ENCODE measurements around the gene LIFR. TPM values are rescaled to one million over a fixed set of nuclear protein-coding genes. Genes with fewer than 3 reads are reported as not detected.
"Not testable (repeated sequence)": the region's sequence is repeated elsewhere in the genome, so short reads cannot be mapped to it uniquely, and the experiment has no call there.

The LIFR gene
- polyA plus RNA-seq (2013, experiment 1 of 2): 9.0 TPM
- 13.9 TPM for polyA plus RNA-seq (2013, experiment 2 of 2)

- H3K27ac ChIP-seq (ENCODE audit: low read depth, low read length): peak within 1 kb of the TSS; percentile 75
- peaks cover 12% of the 10 kb centered on the region; the same call in 1 of the 2 replicates for H3K4me1 ChIP-seq (ENCODE audit: insufficient read depth, low read length)
- H3K9ac ChIP-seq (ENCODE audit: low read depth, low read length): peak within 1 kb of the TSS; percentile 85
- H3K36me3 ChIP-seq (ENCODE audit: insufficient read depth, low read length): no peaks in the 10 kb centered on the region
- peaks cover 22% of the 10 kb centered on the region; the same call in 1 of the 2 replicates for H3K27me3 ChIP-seq (ENCODE audit: insufficient read depth, low read length)
- H3K4me3 ChIP-seq (ENCODE audit: low read length): peak within 1 kb of the TSS; percentile 87
- WGBS: under 1% methylated on average over 85 of the region's 88 CpGs
- H3K9me3 ChIP-seq (ENCODE audit: insufficient read depth, low read depth, low read length): no peaks in the 10 kb centered on the region
These were observed at the start of gene LIFR for GRCh38 chr5:38556599-38557307. TSS of gene LIFR (minus strand) at chr5:38556646. CDS start at chr5:38530647, 25,999 bp downstream.

GRCh38 chr5:38605610-38606009 lies 49.2 kb upstream of the LIFR start:
- H3K4me3 ChIP-seq (ENCODE audit: low read length): no peak overlapping the region
- H3K36me3 ChIP-seq (ENCODE audit: insufficient read depth, low read length): no peaks in the 10 kb centered on the region
- no peaks in the 10 kb centered on the region for H3K9me3 ChIP-seq (ENCODE audit: insufficient read depth, low read depth, low read length)
- H3K4me1 ChIP-seq (ENCODE audit: insufficient read depth, low read length): no peaks in the 10 kb centered on the region
- WGBS: 89% methylated on average over 7 of the region's 7 CpGs
- no peaks in the 10 kb centered on the region for H3K27me3 ChIP-seq (ENCODE audit: insufficient read depth, low read length)
- H3K9ac ChIP-seq (ENCODE audit: low read depth, low read length): no peak overlapping the region
- no peak overlapping the region for H3K27ac ChIP-seq (ENCODE audit: low read depth, low read length)

- Histone ChIP-seq H3K27ac (ENCODE audit: low read depth, low read length) (no peak overlapping the region), H3K9me3 (ENCODE audit: insufficient read depth, low read depth, low read length) (no peaks in the 10 kb centered on the region), H3K4me3 (ENCODE audit: low read length) (no peak overlapping the region), H3K9ac (ENCODE audit: low read depth, low read length) (no peak overlapping the region), H3K4me1 (ENCODE audit: insufficient read depth, low read length) (no peaks in the 10 kb centered on the region; the same call in 1 of the 2 replicates), H3K27me3 (ENCODE audit: insufficient read depth, low read length) (no peaks in the 10 kb centered on the region), H3K36me3 (ENCODE audit: insufficient read depth, low read length) (no peaks in the 10 kb centered on the region)
- WGBS: 95% methylated on average over 3 of the region's 3 CpGs
These were observed 47.2 kb upstream of the LIFR start for GRCh38 chr5:38603691-38604090.

- Histone ChIP-seq H3K9ac (ENCODE audit: low read depth, low read length) (no peak overlapping the region), H3K9me3 (ENCODE audit: insufficient read depth, low read depth, low read length) (no peaks in the 10 kb centered on the region), H3K4me1 (ENCODE audit: insufficient read depth, low read length) (no peaks in the 10 kb centered on the region; the same call in 1 of the 2 replicates), H3K27ac (ENCODE audit: low read depth, low read length) (no peak overlapping the region), H3K27me3 (ENCODE audit: insufficient read depth, low read length) (no peaks in the 10 kb centered on the region), H3K4me3 (ENCODE audit: low read length) (no peak overlapping the region), H3K36me3 (ENCODE audit: insufficient read depth, low read length) (no peaks in the 10 kb centered on the region)
- WGBS: 80% methylated on average over 5 of the region's 5 CpGs
These were observed 46.2 kb upstream of the LIFR start for GRCh38 chr5:38602641-38603040.

- 87% methylated on average over 4 of the region's 4 CpGs for WGBS
These were observed 45.4 kb upstream of the LIFR start for GRCh38 chr5:38601863-38602298.

GRCh38 chr5:38601133-38601862 lies 44.9 kb upstream of the LIFR start:
- H3K4me1 ChIP-seq (ENCODE audit: insufficient read depth, low read length): no peaks in the 10 kb centered on the region; the same call in 1 of the 2 replicates
- H3K4me3 ChIP-seq (ENCODE audit: low read length): no peak overlapping the region
- H3K9me3 ChIP-seq (ENCODE audit: insufficient read depth, low read depth, low read length): no peaks in the 10 kb centered on the region
- 96% methylated on average over 5 of the region's 5 CpGs for WGBS
- no peak overlapping the region for H3K9ac ChIP-seq (ENCODE audit: low read depth, low read length)
- no peaks in the 10 kb centered on the region for H3K27me3 ChIP-seq (ENCODE audit: insufficient read depth, low read length)
- H3K36me3 ChIP-seq (ENCODE audit: insufficient read depth, low read length): no peaks in the 10 kb centered on the region
- H3K27ac ChIP-seq (ENCODE audit: low read depth, low read length): no peak overlapping the region

More at GRCh38 chr5:38601863-38602298, 45.4 kb upstream of the LIFR start:
- H3K4me1 ChIP-seq (ENCODE audit: insufficient read depth, low read length): no peaks in the 10 kb centered on the region; the same call in 1 of the 2 replicates
- H3K9me3 ChIP-seq (ENCODE audit: insufficient read depth, low read depth, low read length): no peaks in the 10 kb centered on the region
- H3K36me3 ChIP-seq (ENCODE audit: insufficient read depth, low read length): no peaks in the 10 kb centered on the region
- H3K9ac ChIP-seq (ENCODE audit: low read depth, low read length): no peak overlapping the region
- no peak overlapping the region for H3K27ac ChIP-seq (ENCODE audit: low read depth, low read length)
- H3K27me3 ChIP-seq (ENCODE audit: insufficient read depth, low read length): no peaks in the 10 kb centered on the region
- H3K4me3 ChIP-seq (ENCODE audit: low read length): no peak overlapping the region

GRCh38 chr5:38600329-38601045 lies 44.0 kb upstream of the LIFR start:
- Histone ChIP-seq H3K9ac (ENCODE audit: low read depth, low read length) (no peak overlapping the region), H3K27ac (ENCODE audit: low read depth, low read length) (no peak overlapping the region), H3K4me3 (ENCODE audit: low read length) (no peak overlapping the region), H3K4me1 (ENCODE audit: insufficient read depth, low read length) (no peaks in the 10 kb centered on the region; the same call in 1 of the 2 replicates), H3K27me3 (ENCODE audit: insufficient read depth, low read length) (no peaks in the 10 kb centered on the region), H3K9me3 (ENCODE audit: insufficient read depth, low read depth, low read length) (no peaks in the 10 kb centered on the region), H3K36me3 (ENCODE audit: insufficient read depth, low read length) (no peaks in the 10 kb centered on the region)
- WGBS: 94% methylated on average over 3 of the region's 3 CpGs

GRCh38 chr5:38599751-38600150 lies 43.3 kb upstream of the LIFR start:
- not testable (repeated sequence) for H3K9me3 ChIP-seq (ENCODE audit: insufficient read depth, low read depth, low read length); H3K9ac ChIP-seq (ENCODE audit: low read depth, low read length); H3K4me1 ChIP-seq (ENCODE audit: insufficient read depth, low read length); H3K4me3 ChIP-seq (ENCODE audit: low read length); H3K36me3 ChIP-seq (ENCODE audit: insufficient read depth, low read length); H3K27me3 ChIP-seq (ENCODE audit: insufficient read depth, low read length); H3K27ac ChIP-seq (ENCODE audit: low read depth, low read length)

- Histone ChIP-seq H3K9ac (ENCODE audit: low read depth, low read length) (no peak overlapping the region), H3K9me3 (ENCODE audit: insufficient read depth, low read depth, low read length) (no peaks in the 10 kb centered on the region), H3K27ac (ENCODE audit: low read depth, low read length) (no peak overlapping the region), H3K36me3 (ENCODE audit: insufficient read depth, low read length) (no peaks in the 10 kb centered on the region), H3K4me1 (ENCODE audit: insufficient read depth, low read length) (peaks cover 7% of the 10 kb centered on the region; the same call in 1 of the 2 replicates), H3K27me3 (ENCODE audit: insufficient read depth, low read length) (no peaks in the 10 kb centered on the region), H3K4me3 (ENCODE audit: low read length) (no peak overlapping the region)
- 93% methylated on average over 1 of the region's 2 CpGs for WGBS
These were observed 42.7 kb upstream of the LIFR start for GRCh38 chr5:38598994-38599617.

GRCh38 chr5:38598296-38598993 lies 42.0 kb upstream of the LIFR start:
- H3K36me3 ChIP-seq (ENCODE audit: insufficient read depth, low read length): no peaks in the 10 kb centered on the region
- peaks cover 7% of the 10 kb centered on the region; the same call in 1 of the 2 replicates for H3K4me1 ChIP-seq (ENCODE audit: insufficient read depth, low read length)
- H3K4me3 ChIP-seq (ENCODE audit: low read length): no peak overlapping the region
- H3K27ac ChIP-seq (ENCODE audit: low read depth, low read length): no peak overlapping the region; the same call in 1 of the 2 replicates
- no peak overlapping the region for H3K9ac ChIP-seq (ENCODE audit: low read depth, low read length)
- no peaks in the 10 kb centered on the region for H3K9me3 ChIP-seq (ENCODE audit: insufficient read depth, low read depth, low read length)
- WGBS: 89% methylated on average over 8 of the region's 8 CpGs
- no peaks in the 10 kb centered on the region for H3K27me3 ChIP-seq (ENCODE audit: insufficient read depth, low read length)
